ENCODE data around the gene AOC3. TPM values are rescaled to one million over a fixed set of nuclear protein-coding genes. Genes with fewer than 3 reads are reported as not detected.

AOC3 gene
- total and polyA plus RNA-seq, 2 donors (not counting 3 experiments of a cell fraction or from before 2014, with no cell fraction given): 0.11 to 0.27 TPM

GRCh38 chr17:42843358-42843934 lies 7.6 kb upstream of the AOC3 start:
- H3K4me3 ChIP-seq (replicated peaks in 1 of 3; ENCODE audit: insufficient read depth in 1 of 3, low read depth in 1 of 3, low read length in 3 of 3): no peak overlapping the region
- H3K9me3 ChIP-seq (replicated peaks; ENCODE audit: control insufficient read depth, insufficient read depth, low read length): no peaks in the 10 kb centered on the region
- H3K9me1 ChIP-seq (replicated peaks; ENCODE audit: control insufficient read depth, extremely low read depth, insufficient read depth, low read length): no peaks in the 10 kb centered on the region
- H2AFZ ChIP-seq (ENCODE audit: low read depth, low read length): no peak overlapping the region
- dilution Hi-C loops (cut with MboI; ENCODE audit: extremely low pct_ligation_motif_present, low sequenced_read_pairs): no loop called here
- H3K4me2 ChIP-seq (ENCODE audit: insufficient read depth, low read length): no peak overlapping the region
- BruUV-seq (replicated peaks): no TSS peak
- peaks cover 24 to 41% of the 10 kb centered on the region in 2 experiments for H3K36me3 ChIP-seq (ENCODE audit: control insufficient read depth in 2 of 2, extremely low read depth in 1 of 2, insufficient read depth in 2 of 2, low read length in 2 of 2)
- no peak overlapping the region for H3K9ac ChIP-seq (replicated peaks; ENCODE audit: extremely low read depth, insufficient read depth, low read length)
- peaks cover 2% of the 10 kb centered on the region for H4K20me1 ChIP-seq (replicated peaks; ENCODE audit: control insufficient read depth, extremely low read depth, insufficient read depth, low read length)
- intact Hi-C loops (cut with micrococcal nuclease): loop anchor here (1.0 kb wide), 3 partner anchors 86 to 155 kb away; partner anchors contain the start of gene RPL27
- H3K4me1 ChIP-seq (ENCODE audit: control insufficient read depth, extremely low read depth, insufficient read depth, low read length): no peaks in the 10 kb centered on the region
- H3K27me3 ChIP-seq (ENCODE audit: control insufficient read depth in 2 of 2, insufficient read depth in 2 of 2, low read length in 2 of 2): no peaks in the 10 kb centered on the region
- TF ChIP-seq POLR2AphosphoS5 (IDR thresholded peaks at IDR 0.05; ENCODE audit: insufficient read depth, low read depth, low read length) (no peak), CTCF (IDR thresholded peaks at IDR 0.05; ENCODE audit: extremely low read depth in 1 of 2, insufficient read depth in 1 of 2, low read depth in 1 of 2, low read length in 2 of 2) (peak; percentile 91 to 92), MAX (IDR thresholded peaks at IDR 0.05; ENCODE audit: insufficient read depth, insufficient read length) (no peak)
- FAIRE-seq: peak; percentile 89
- no peaks in the 10 kb centered on the region for H3K79me2 ChIP-seq (ENCODE audit: control insufficient read depth, insufficient read depth, low read length)
- POLR2A ChIA-PET: no interaction called here
- DNase-seq (ENCODE audit: low read depth, low spot score): peak; percentile 69
- no peak overlapping the region for H3K27ac ChIP-seq (ENCODE audit: insufficient read depth, low read depth, low read length)
- CTCF ChIA-PET: interaction anchor here (0.6 to 8.9 kb wide), 20 partner anchors 10 to 154 kb away, joined by 3 to 132 read pairs (median 4); partner anchors contain the start of genes PSME3 and RPL27

GRCh38 chr17:42844271-42844670 lies 6.7 kb upstream of the AOC3 start, which contains the start of gene AOC2:
AOC2 (plus strand) TSS chr17:42844580; CDS start chr17:42844627, 47 bp downstream.
- POLR2A ChIA-PET: no interaction called here
- Histone ChIP-seq H3K9me3 (replicated peaks; ENCODE audit: control insufficient read depth, insufficient read depth, low read length) (no peaks in the 10 kb centered on the region), H4K20me1 (replicated peaks; ENCODE audit: control insufficient read depth, extremely low read depth, insufficient read depth, low read length) (peaks cover 2% of the 10 kb centered on the region), H3K4me1 (ENCODE audit: control insufficient read depth, extremely low read depth, insufficient read depth, low read length) (no peaks in the 10 kb centered on the region), H3K4me2 (ENCODE audit: insufficient read depth, low read length) (no peak within 1 kb of the TSS), H3K4me3 (replicated peaks in 1 of 3; ENCODE audit: insufficient read depth in 1 of 3, low read depth in 1 of 3, low read length in 3 of 3) (no peak within 1 kb of the TSS), H3K36me3 (ENCODE audit: control insufficient read depth in 2 of 2, extremely low read depth in 1 of 2, insufficient read depth in 2 of 2, low read length in 2 of 2) (peaks cover 18 to 34% of the 10 kb centered on the region in 2 experiments), H3K27me3 (ENCODE audit: control insufficient read depth in 2 of 2, insufficient read depth in 2 of 2, low read length in 2 of 2) (no peaks in the 10 kb centered on the region), H3K79me2 (ENCODE audit: control insufficient read depth, insufficient read depth, low read length) (no peaks in the 10 kb centered on the region), H3K9me1 (replicated peaks; ENCODE audit: control insufficient read depth, extremely low read depth, insufficient read depth, low read length) (no peaks in the 10 kb centered on the region), H3K9ac (replicated peaks; ENCODE audit: extremely low read depth, insufficient read depth, low read length) (no peak within 1 kb of the TSS), H2AFZ (ENCODE audit: low read depth, low read length) (no peak within 1 kb of the TSS), H3K27ac (ENCODE audit: insufficient read depth, low read depth, low read length) (no peak within 1 kb of the TSS)
- dilution Hi-C loops (cut with MboI; ENCODE audit: extremely low pct_ligation_motif_present, low sequenced_read_pairs): no loop called here
- TF ChIP-seq FOS (IDR thresholded peaks at IDR 0.05; ENCODE audit: borderline replicate concordance, insufficient read depth, low read length): no peak
- TF ChIP-seq GATA2 (IDR thresholded peaks at IDR 0.05; ENCODE audit: insufficient read depth, insufficient read length, low read depth, low read length): no peak
- no peak for TF ChIP-seq POLR2AphosphoS5 (IDR thresholded peaks at IDR 0.05; ENCODE audit: insufficient read depth, low read depth, low read length)
- TF ChIP-seq JUN (IDR thresholded peaks at IDR 0.05; ENCODE audit: borderline replicate concordance, insufficient read depth, insufficient read length, low read depth): no peak
- TF ChIP-seq MAX (IDR thresholded peaks at IDR 0.05; ENCODE audit: insufficient read depth, insufficient read length): no peak
- TF ChIP-seq MYC (IDR thresholded peaks at IDR 0.05; ENCODE audit: low read depth, low read length): no peak
- no peak for TF ChIP-seq POLR2A (IDR thresholded peaks at IDR 0.05; ENCODE audit: low read depth, low read length)
- TF ChIP-seq EZH2 (IDR thresholded peaks at IDR 0.05; ENCODE audit: borderline replicate concordance, low read depth, low read length, severe bottlenecking): no peak
- no peak for TF ChIP-seq CTCF (IDR thresholded peaks at IDR 0.05; ENCODE audit: extremely low read depth in 1 of 2, insufficient read depth in 1 of 2, low read depth in 1 of 2, low read length in 2 of 2)
- FAIRE-seq (no peak), DNase-seq (ENCODE audit: low read depth, low spot score) (no peak)
- intact Hi-C loops (cut with micrococcal nuclease): no loop called here
- BruUV-seq (replicated peaks): no TSS peak
- CTCF ChIA-PET: interaction anchor here (1.7 to 8.9 kb wide), 5 partner anchors 10 to 154 kb away, joined by 9 to 132 read pairs (median 25); partner anchors contain the start of gene RPL27

All from endothelial cell of umbilical vein (primary cell).